ENCODE results near the gene HS2ST1.
"Not testable (repeated sequence)": the region's sequence is repeated elsewhere in the genome, so short reads cannot be mapped to it uniquely, and the experiment has no call there.

Gene HS2ST1

GRCh38 chr1:87023326-87023725 is 108.9 kb downstream of the HS2ST1 start:
- no peak overlapping the region for H3K9ac ChIP-seq (ENCODE audit: low read depth, low read length)
- H3K4me3 ChIP-seq (ENCODE audit: low read length): no peak overlapping the region
- H3K27me3 ChIP-seq (ENCODE audit: insufficient read depth, low read length): no peaks in the 10 kb centered on the region
- no peak overlapping the region for H3K27ac ChIP-seq (ENCODE audit: low read depth, low read length)
- no peaks in the 10 kb centered on the region for H3K9me3 ChIP-seq (ENCODE audit: insufficient read depth, low read depth, low read length)
- no peaks in the 10 kb centered on the region for H3K36me3 ChIP-seq (ENCODE audit: insufficient read depth, low read length)
- WGBS: no CpG with 5 or more reads among the region's 1 CpG
- H3K4me1 ChIP-seq (ENCODE audit: insufficient read depth, low read length): no peaks in the 10 kb centered on the region

GRCh38 chr1:87024936-87025540 is 110.6 kb downstream of the HS2ST1 start:
- Histone ChIP-seq H3K4me1 (ENCODE audit: insufficient read depth, low read length) (no peaks in the 10 kb centered on the region), H3K27ac (ENCODE audit: low read depth, low read length) (no peak overlapping the region), H3K36me3 (ENCODE audit: insufficient read depth, low read length) (no peaks in the 10 kb centered on the region), H3K9ac (ENCODE audit: low read depth, low read length) (no peak overlapping the region), H3K4me3 (ENCODE audit: low read length) (no peak overlapping the region), H3K27me3 (ENCODE audit: insufficient read depth, low read length) (no peaks in the 10 kb centered on the region), H3K9me3 (ENCODE audit: insufficient read depth, low read depth, low read length) (no peaks in the 10 kb centered on the region)
- WGBS: 77% methylated on average over 1 of the region's 2 CpGs

- not testable (repeated sequence) for H3K27ac ChIP-seq (ENCODE audit: low read depth, low read length); H3K36me3 ChIP-seq (ENCODE audit: insufficient read depth, low read length); H3K4me1 ChIP-seq (ENCODE audit: insufficient read depth, low read length); H3K27me3 ChIP-seq (ENCODE audit: insufficient read depth, low read length); H3K9me3 ChIP-seq (ENCODE audit: insufficient read depth, low read depth, low read length); H3K9ac ChIP-seq (ENCODE audit: low read depth, low read length); H3K4me3 ChIP-seq (ENCODE audit: low read length)
- 93% methylated on average over 4 of the region's 4 CpGs for WGBS
Measured at GRCh38 chr1:87027561-87027960, 113.1 kb downstream of the HS2ST1 start.

GRCh38 chr1:87028576-87028975 is 114.1 kb downstream of the HS2ST1 start:
- H3K4me1 ChIP-seq (ENCODE audit: insufficient read depth, low read length): no peaks in the 10 kb centered on the region
- H3K4me3 ChIP-seq (ENCODE audit: low read length): no peak overlapping the region
- no peak overlapping the region for H3K27ac ChIP-seq (ENCODE audit: low read depth, low read length)
- H3K9me3 ChIP-seq (ENCODE audit: insufficient read depth, low read depth, low read length): no peaks in the 10 kb centered on the region
- no peak overlapping the region for H3K9ac ChIP-seq (ENCODE audit: low read depth, low read length)
- 100% methylated on average over 1 of the region's 2 CpGs for WGBS
- H3K36me3 ChIP-seq (ENCODE audit: insufficient read depth, low read length): no peaks in the 10 kb centered on the region
- H3K27me3 ChIP-seq (ENCODE audit: insufficient read depth, low read length): no peaks in the 10 kb centered on the region

- Histone ChIP-seq H3K27me3 (ENCODE audit: insufficient read depth, low read length) (no peaks in the 10 kb centered on the region), H3K9ac (ENCODE audit: low read depth, low read length) (no peak overlapping the region), H3K27ac (ENCODE audit: low read depth, low read length) (no peak overlapping the region), H3K4me3 (ENCODE audit: low read length) (no peak overlapping the region), H3K36me3 (ENCODE audit: insufficient read depth, low read length) (no peaks in the 10 kb centered on the region), H3K9me3 (ENCODE audit: insufficient read depth, low read depth, low read length) (no peaks in the 10 kb centered on the region), H3K4me1 (ENCODE audit: insufficient read depth, low read length) (peaks cover 10% of the 10 kb centered on the region; the same call in 1 of the 2 replicates)
- 93% methylated on average over 7 of the region's 9 CpGs for WGBS
Measured at GRCh38 chr1:87030740-87031690, 116.6 kb downstream of the HS2ST1 start.

GRCh38 chr1:87034351-87034750 is 119.9 kb downstream of the HS2ST1 start:
- no peaks in the 10 kb centered on the region for H3K27me3 ChIP-seq (ENCODE audit: insufficient read depth, low read length)
- peaks cover 10% of the 10 kb centered on the region; the same call in 1 of the 2 replicates for H3K4me1 ChIP-seq (ENCODE audit: insufficient read depth, low read length)
- H3K9me3 ChIP-seq (ENCODE audit: insufficient read depth, low read depth, low read length): no peaks in the 10 kb centered on the region
- no peak overlapping the region for H3K4me3 ChIP-seq (ENCODE audit: low read length)
- no peak overlapping the region for H3K9ac ChIP-seq (ENCODE audit: low read depth, low read length)
- H3K27ac ChIP-seq (ENCODE audit: low read depth, low read length): no peak overlapping the region
- H3K36me3 ChIP-seq (ENCODE audit: insufficient read depth, low read length): no peaks in the 10 kb centered on the region
- WGBS: no CpG with 5 or more reads among the region's 2 CpGs

- no peaks in the 10 kb centered on the region for H3K27me3 ChIP-seq (ENCODE audit: insufficient read depth, low read length)
- no peak overlapping the region for H3K27ac ChIP-seq (ENCODE audit: low read depth, low read length)
- 96% methylated on average over 3 of the region's 3 CpGs for whole genome bisulfite sequencing
- H3K36me3 ChIP-seq (ENCODE audit: insufficient read depth, low read length): no peaks in the 10 kb centered on the region
- H3K9me3 ChIP-seq (ENCODE audit: insufficient read depth, low read depth, low read length): no peaks in the 10 kb centered on the region
- peaks cover 7% of the 10 kb centered on the region; the same call in 1 of the 2 replicates for H3K4me1 ChIP-seq (ENCODE audit: insufficient read depth, low read length)
- H3K4me3 ChIP-seq (ENCODE audit: low read length): no peak overlapping the region
- no peak overlapping the region for H3K9ac ChIP-seq (ENCODE audit: low read depth, low read length)
Measured at GRCh38 chr1:87039096-87039495, 124.7 kb downstream of the HS2ST1 start.

GRCh38 chr1:87042111-87042811 is 127.8 kb downstream of the HS2ST1 start:
- Histone ChIP-seq H3K4me3 (ENCODE audit: low read length) (no peak overlapping the region), H3K4me1 (ENCODE audit: insufficient read depth, low read length) (no peaks in the 10 kb centered on the region), H3K9ac (ENCODE audit: low read depth, low read length) (no peak overlapping the region), H3K27me3 (ENCODE audit: insufficient read depth, low read length) (no peaks in the 10 kb centered on the region), H3K9me3 (ENCODE audit: insufficient read depth, low read depth, low read length) (no peaks in the 10 kb centered on the region; the same call in 1 of the 2 replicates), H3K36me3 (ENCODE audit: insufficient read depth, low read length) (no peaks in the 10 kb centered on the region), H3K27ac (ENCODE audit: low read depth, low read length) (no peak overlapping the region)
- 91% methylated on average over 2 of the region's 4 CpGs for WGBS

- H3K4me1 ChIP-seq (ENCODE audit: insufficient read depth, low read length): no peaks in the 10 kb centered on the region
- H3K27me3 ChIP-seq (ENCODE audit: insufficient read depth, low read length): no peaks in the 10 kb centered on the region
- no peaks in the 10 kb centered on the region; the same call in 1 of the 2 replicates for H3K36me3 ChIP-seq (ENCODE audit: insufficient read depth, low read length)
- no peak overlapping the region for H3K27ac ChIP-seq (ENCODE audit: low read depth, low read length)
- H3K9me3 ChIP-seq (ENCODE audit: insufficient read depth, low read depth, low read length): peaks cover 10% of the 10 kb centered on the region
- H3K4me3 ChIP-seq (ENCODE audit: low read length): no peak overlapping the region
- H3K9ac ChIP-seq (ENCODE audit: low read depth, low read length): no peak overlapping the region
Measured at GRCh38 chr1:87044424-87044823, 130.0 kb downstream of the HS2ST1 start.

GRCh38 chr1:87044840-87045239 is 130.4 kb downstream of the HS2ST1 start:
- whole genome bisulfite sequencing: 90% methylated on average over 5 of the region's 5 CpGs
- Histone ChIP-seq H3K4me3 (ENCODE audit: low read length) (no peak overlapping the region), H3K27me3 (ENCODE audit: insufficient read depth, low read length) (no peaks in the 10 kb centered on the region), H3K9ac (ENCODE audit: low read depth, low read length) (no peak overlapping the region), H3K27ac (ENCODE audit: low read depth, low read length) (no peak overlapping the region), H3K4me1 (ENCODE audit: insufficient read depth, low read length) (no peaks in the 10 kb centered on the region), H3K36me3 (ENCODE audit: insufficient read depth, low read length) (no peaks in the 10 kb centered on the region; the same call in 1 of the 2 replicates), H3K9me3 (ENCODE audit: insufficient read depth, low read depth, low read length) (peaks cover 10% of the 10 kb centered on the region)

- no peak overlapping the region for H3K4me3 ChIP-seq (ENCODE audit: low read length)
- WGBS: 93% methylated on average over 5 of the region's 5 CpGs
Measured at GRCh38 chr1:87045761-87046304, 131.4 kb downstream of the HS2ST1 start.

More at GRCh38 chr1:87045761-87046304, 131.4 kb downstream of the HS2ST1 start:
- Histone ChIP-seq H3K27ac (ENCODE audit: low read depth, low read length) (no peak overlapping the region), H3K4me1 (ENCODE audit: insufficient read depth, low read length) (no peaks in the 10 kb centered on the region), H3K9ac (ENCODE audit: low read depth, low read length) (no peak overlapping the region), H3K27me3 (ENCODE audit: insufficient read depth, low read length) (no peaks in the 10 kb centered on the region), H3K9me3 (ENCODE audit: insufficient read depth, low read depth, low read length) (peaks cover 10% of the 10 kb centered on the region), H3K36me3 (ENCODE audit: insufficient read depth, low read length) (no peaks in the 10 kb centered on the region; the same call in 1 of the 2 replicates)

All from HUES64 (cell line).